Liver (tissue), 9 donors: ENCODE data around the gene NR6A1. TPM values are rescaled to one million over a fixed set of nuclear protein-coding genes. Genes with fewer than 3 reads are reported as not detected.

Source experiments
- DNase-seq: peaks from one replicate; pipeline ENCODE4 v3.0.0-alpha.2; 2017; ENCODE audit warnings: low spot score
- H3K27ac ChIP-seq, 2 donors: one replicate each; pipeline ENCODE4 v1.7.0; 2013; ENCODE audit warnings: inconsistent platforms in 2 of 2, low read length in 2 of 2, control low read depth in 1 of 2, low read depth in 1 of 2, mild to moderate bottlenecking in 1 of 2
- H3K27me3 ChIP-seq, 4 donors: one replicate each; pipeline versions ENCODE4 v1.6.1 to v1.7.0; 2013; ENCODE audit warnings: low read length in 3 of 4, inconsistent platforms in 1 of 4, mild to moderate bottlenecking in 1 of 4, moderate library complexity in 1 of 4; ENCODE audit not compliant: control insufficient read depth in 4 of 4, insufficient read depth in 4 of 4
- H3K36me3 ChIP-seq, 4 donors: one replicate each; pipeline versions ENCODE4 v1.6.1 to v1.7.0; 2013; ENCODE audit warnings: low read length in 3 of 4, mild to moderate bottlenecking in 3 of 4, low read depth in 1 of 4, moderate library complexity in 1 of 4; ENCODE audit not compliant: control insufficient read depth in 4 of 4, insufficient read depth in 3 of 4
- H3K4me1 ChIP-seq, 4 donors: one replicate each; pipeline versions ENCODE4 v1.6.1 to v1.7.0; 2013; ENCODE audit warnings: low read length in 3 of 4, mild to moderate bottlenecking in 3 of 4, moderate library complexity in 1 of 4; ENCODE audit not compliant: control insufficient read depth in 4 of 4, insufficient read depth in 4 of 4
- H3K4me3 ChIP-seq, 3 donors: one replicate each; pipeline versions ENCODE4 v1.6.1 to v1.7.0; 2013; ENCODE audit warnings: low read length in 3 of 3, control low read depth in 1 of 3, low read depth in 1 of 3, mild to moderate bottlenecking in 1 of 3
- H3K9ac ChIP-seq, 2 donors: one replicate each; pipeline ENCODE4 v1.7.0; 2013; ENCODE audit warnings: low read length in 2 of 2, mild to moderate bottlenecking in 2 of 2, moderate library complexity in 2 of 2, control low read depth in 1 of 2, low read depth in 1 of 2
- H3K9me3 ChIP-seq, 4 donors: one replicate each; pipeline versions ENCODE4 v1.6.1 to v1.7.0; 2013; ENCODE audit warnings: low read length in 3 of 4; ENCODE audit not compliant: control insufficient read depth in 4 of 4
- ATF3 ChIP-seq: IDR thresholded peaks from 2 replicates; pipeline ENCODE4 v1.6.1; 2016; ENCODE audit warnings: antibody characterized with exemption
- CTCF ChIP-seq: fragments of 150-350 bp; IDR thresholded peaks from 2 replicates; pipeline ENCODE4 v1.5.1; 2017; ENCODE audit warnings: improper control_type of control experiment, low read depth, low read length; ENCODE audit not compliant: missing input control
- FOXA1 ChIP-seq: IDR thresholded peaks from 2 replicates; pipeline ENCODE4 v1.6.1; 2016; ENCODE audit warnings: antibody characterized with exemption
- FOXA2 ChIP-seq: IDR thresholded peaks from 2 replicates; pipeline ENCODE4 v1.6.1; 2016; ENCODE audit warnings: antibody characterized with exemption
- GABPA ChIP-seq, 2 donors: IDR thresholded peaks in 1 of 2; conservative IDR thresholded peaks in 1 of 2; 2 replicates each; pipeline ENCODE4 v1.6.1; 2016; ENCODE audit warnings: antibody characterized with exemption in 2 of 2, mild to moderate bottlenecking in 1 of 2, moderate library complexity in 1 of 2
- HNF4G ChIP-seq: IDR thresholded peaks from 2 replicates; pipeline ENCODE4 v1.6.1; 2016; ENCODE audit warnings: antibody characterized with exemption
- JUND ChIP-seq, 2 donors: IDR thresholded peaks; 2 replicates each; pipeline ENCODE4 v1.6.1; 2016; ENCODE audit warnings: antibody characterized with exemption in 2 of 2
- MAX ChIP-seq: IDR thresholded peaks from 2 replicates; pipeline ENCODE4 v1.6.1; 2016; ENCODE audit warnings: antibody characterized with exemption
- NR2F2 ChIP-seq: IDR thresholded peaks from 2 replicates; pipeline ENCODE4 v1.6.1; 2016; ENCODE audit warnings: antibody characterized with exemption
- RAD21 ChIP-seq, 2 donors: IDR thresholded peaks; 2 replicates each; pipeline ENCODE4 v1.6.1; 2016; ENCODE audit warnings: antibody characterized with exemption in 2 of 2, mild to moderate bottlenecking in 2 of 2
- REST ChIP-seq: IDR thresholded peaks from 2 replicates; pipeline ENCODE4 v1.6.1; 2016; ENCODE audit warnings: antibody characterized with exemption, mild to moderate bottlenecking
- RXRA ChIP-seq, 2 donors: IDR thresholded peaks; 2 replicates each; pipeline ENCODE4 v1.6.1; 2017 to 2018; ENCODE audit warnings: antibody characterized with exemption in 2 of 2, mild to moderate bottlenecking in 1 of 2
- SP1 ChIP-seq: IDR thresholded peaks from 2 replicates; pipeline ENCODE4 v1.6.1; 2018; ENCODE audit warnings: antibody characterized with exemption, mild to moderate bottlenecking
- TAF1 ChIP-seq: conservative IDR thresholded peaks from 2 replicates; pipeline ENCODE4 v1.6.1; 2016; ENCODE audit warnings: antibody characterized with exemption, mild to moderate bottlenecking
- YY1 ChIP-seq: IDR thresholded peaks from 2 replicates; pipeline ENCODE4 v1.6.1; 2016; ENCODE audit warnings: antibody characterized with exemption, mild to moderate bottlenecking
- ZBTB33 ChIP-seq: IDR thresholded peaks from 2 replicates; pipeline ENCODE4 v1.6.1; 2016; ENCODE audit warnings: antibody characterized with exemption
- WGBS: extraction: QIAGEN DNeasy Blood & Tissue Kit; methylation state at CpG from one replicate; pipeline ENCODE4 v1.1.7; 2013; 5-methylcytosine and 5-hydroxymethylcytosine counted together
- polyA plus RNA-seq, 2 donors: library from polyadenylated mRNA; stranded (reverse) in 1 of 2; unstranded in 1 of 2; fragments of 200-250 nt in 1 of 2; fragments of >200 nt in 1 of 2; fragmentation: Nextera tagmentation in 1 of 2; extraction: Ambion mirVana in 1 of 2; gene quantifications; one replicate each; pipeline versions ENCODE4 v1.2.1 to v1.2.3, GENCODE V29; 2013 to 2015
- total RNA-seq, 2 donors: library from RNA; depleted of rRNA; stranded (reverse); fragments of >200 nt; gene quantifications; one replicate each; pipeline ENCODE4 v1.2.3, GENCODE V29; 2014
- donor health status: healthy.
- donor health status: healthy.
- donor health status: healthy.
- donor health status: healthy.
- donor health status: healthy.

Gene NR6A1
- total and polyA plus RNA-seq, 4 donors: 0.72 to 6.1 (median 2.1) TPM

- Histone ChIP-seq H3K27me3 (no peaks in the 10 kb centered on the region), H3K27ac (no peak overlapping the region), H3K4me3 (no peak overlapping the region), H3K36me3 (no peaks in the 10 kb centered on the region), H3K4me1 (no peaks in the 10 kb centered on the region), H3K9ac (no peak overlapping the region), H3K9me3 (no peaks in the 10 kb centered on the region)
- no peak for DNase-seq
- TF ChIP-seq JUND (IDR thresholded peaks at IDR 0.05): no peak
- no peak for TF ChIP-seq HNF4G
- no peak for TF ChIP-seq SP1
- no peak for TF ChIP-seq RXRA (IDR thresholded peaks at IDR 0.05)
- TF ChIP-seq GABPA (IDR thresholded peaks at IDR 0.05 in 1 of 2, conservative IDR thresholded peaks at IDR 0.05 in 1 of 2): no peak
- no peak for TF ChIP-seq ATF3
- no peak for TF ChIP-seq MAX
- TF ChIP-seq RAD21 (IDR thresholded peaks at IDR 0.05): no peak
- TF ChIP-seq TAF1: no peak
- no peak for TF ChIP-seq FOXA1
- no peak for TF ChIP-seq REST
- 80% methylated on average over 8 of the region's 8 CpGs for WGBS
Observed at GRCh38 chr9:124792257-124793014, 21.3 kb upstream of the NR6A1 start.

- Histone ChIP-seq H3K4me1 (no peaks in the 10 kb centered on the region), H3K9me3 (no peaks in the 10 kb centered on the region), H3K4me3 (no peak overlapping the region), H3K36me3 (no peaks in the 10 kb centered on the region), H3K27ac (no peak overlapping the region), H3K9ac (no peak overlapping the region), H3K27me3 (no peaks in the 10 kb centered on the region)
- WGBS: 89% methylated on average over 5 of the region's 5 CpGs
- DNase-seq: no peak
- TF ChIP-seq JUND (IDR thresholded peaks at IDR 0.05): no peak
- TF ChIP-seq NR2F2: no peak
- no peak for TF ChIP-seq FOXA2
- TF ChIP-seq HNF4G: no peak
- no peak for TF ChIP-seq RAD21 (IDR thresholded peaks at IDR 0.05)
- no peak for TF ChIP-seq RXRA (IDR thresholded peaks at IDR 0.05)
- TF ChIP-seq ZBTB33: no peak
- TF ChIP-seq YY1: no peak
- no peak for TF ChIP-seq TAF1
- no peak for TF ChIP-seq SP1
- TF ChIP-seq REST: no peak
- TF ChIP-seq CTCF: no peak
Observed at GRCh38 chr9:124790801-124791505, 19.8 kb upstream of the NR6A1 start.
